Psoas muscle (tissue), 8 donors: ENCODE results near the gene FLNC. TPM values are rescaled to one million over a fixed set of nuclear protein-coding genes. Genes with fewer than 3 reads are reported as not detected.

Experiments used
- ATAC-seq, 4 donors: fragments of 200-7000 bp; cut with Tn5 transposase; one replicate each; pipeline ENCODE4 v1.9.1; 2020; ENCODE audit warnings: moderate library complexity in 3 of 4, mild to moderate bottlenecking in 2 of 4
- DNase-seq, 2 donors: peaks; one replicate each; pipeline ENCODE4 v3.0.0-alpha.2; 2020
- H3K27ac ChIP-seq: fragments of 200-600 bp; one replicate; pipeline ENCODE4 v1.8.0; 2022
- H3K27me3 ChIP-seq, 3 donors: fragments of 200-600 bp in 1 of 3; one replicate each; pipeline versions ENCODE4 v1.6.1 to v1.8.0; 2013 to 2022; ENCODE audit warnings: low read length in 2 of 3, mild to moderate bottlenecking in 2 of 3, moderate library complexity in 1 of 3; ENCODE audit not compliant: insufficient read depth in 3 of 3
- H3K36me3 ChIP-seq, 2 donors: fragments of 200-600 bp in 1 of 2; one replicate each; pipeline versions ENCODE4 v1.6.1 to v1.8.0; 2013 to 2022; ENCODE audit warnings: low read depth in 1 of 2, mild to moderate bottlenecking in 1 of 2, moderate library complexity in 1 of 2; ENCODE audit not compliant: insufficient read depth in 1 of 2
- H3K4me1 ChIP-seq: fragments of 200-600 bp; one replicate; pipeline ENCODE4 v1.8.0; 2022
- H3K4me3 ChIP-seq: fragments of 200-600 bp; one replicate; pipeline ENCODE4 v1.8.0; 2022; ENCODE audit warnings: mild to moderate bottlenecking
- H3K9me3 ChIP-seq: fragments of 200-600 bp; one replicate; pipeline ENCODE4 v1.8.0; 2022
- CTCF ChIP-seq: fragments of 200-600 bp; IDR thresholded peaks from one replicate; pipeline ENCODE4 v1.8.0; 2022; ENCODE audit warnings: antibody characterized with exemption
- WGBS, 3 donors: extraction: QIAGEN DNeasy Blood & Tissue Kit; methylation state at CpG; one replicate each; pipeline versions ENCODE4 v1.1.6 to v1.1.7; 2013; 5-methylcytosine and 5-hydroxymethylcytosine counted together
- intact Hi-C, 2 donors: fragments of 100-400 bp; cut with DNase I; formaldehyde crosslinking; loops; one replicate each; pipeline versions ENCODE4 v1.11.0 to v1.14.2; 2022
- polyA plus RNA-seq, 3 donors: library from polyadenylated mRNA; stranded (reverse); fragments of 200-250 nt; gene quantifications; one replicate each; pipeline ENCODE4 v1.2.3, GENCODE V29; 2013
- total RNA-seq, 4 donors: library from RNA; stranded (reverse); fragmentation: NEBNext Ultra II Directional in 2 of 4; extraction: Animal tissue kit (Norgen Biotek cat#: 25700) in 2 of 4; gene quantifications; one replicate each; pipeline versions ENCODE4 v1.2.1 to v1.2.4, GENCODE V29; 2021 to 2023
- donor health status: healthy with polysubstance abuse.
- donor health status: DM: no; HTN: no; CAD: no; lungs with moderate emphysema.
- donor health status: Bipolar disorder and iron deficiency.
- donor health status: healthy.
- donor health status: DM: yes; HTN: yes; CAD: no.
- donor health status: DM: no; HTN: no; CAD: no.
- donor health status: DM: no; HTN: no; CAD: no.
- donor health status: DM: yes; HTN: yes; CAD: no.

FLNC gene
- total and polyA plus RNA-seq, 7 donors: 1,080 to 6,311 (median 4,011) TPM

- intact Hi-C loops: no loop called here
- no peaks in the 10 kb centered on the region for H3K9me3 ChIP-seq
- peaks cover 25% of the 10 kb centered on the region for H3K4me1 ChIP-seq
- no peaks in the 10 kb centered on the region for H3K27me3 ChIP-seq
- TF ChIP-seq CTCF: no peak
- peaks cover 0 to 18% of the 10 kb centered on the region in 2 donors for H3K36me3 ChIP-seq
- H3K27ac ChIP-seq: no peak overlapping the region
- H3K4me3 ChIP-seq: no peak overlapping the region
- ATAC-seq (no peak), DNase-seq (no peak)
- 79 to 86% (median 84%) methylated on average over 3 of the region's 3 CpGs for WGBS, 3 donors
Measured at GRCh38 chr7:128809363-128809762, 20.8 kb upstream of the FLNC start.

GRCh38 chr7:128810473-128810872 is 19.7 kb upstream of the FLNC start:
- intact Hi-C loops: no loop called here
- H3K9me3 ChIP-seq: no peaks in the 10 kb centered on the region
- 83 to 95% (median 85%) methylated on average over 2 of the region's 2 CpGs for WGBS, 3 donors
- no peak overlapping the region for H3K4me3 ChIP-seq
- no peak for TF ChIP-seq CTCF
- ATAC-seq: no peak
- peaks cover 25% of the 10 kb centered on the region for H3K4me1 ChIP-seq
- no peaks in the 10 kb centered on the region for H3K27me3 ChIP-seq
- peaks cover 0 to 12% of the 10 kb centered on the region in 2 donors for H3K36me3 ChIP-seq
- no peak for DNase-seq
- no peak overlapping the region for H3K27ac ChIP-seq

- Histone ChIP-seq H3K27ac (no peak overlapping the region), H3K36me3 (peaks cover 0 to 6% of the 10 kb centered on the region in 2 donors), H3K4me1 (peaks cover 25% of the 10 kb centered on the region), H3K27me3 (no peaks in the 10 kb centered on the region), H3K9me3 (no peaks in the 10 kb centered on the region), H3K4me3 (no peak overlapping the region)
- ATAC-seq (peak in 2 of 4 donors; percentile 32 to 58), DNase-seq (no peak)
- WGBS, 3 donors: 46 to 87% (median 64%) methylated on average over 3 of the region's 3 CpGs
- TF ChIP-seq CTCF: no peak
- intact Hi-C loops: no loop called here
Measured at GRCh38 chr7:128810997-128811396, 19.2 kb upstream of the FLNC start.

- peaks cover 25% of the 10 kb centered on the region for H3K4me1 ChIP-seq
- ATAC-seq: peak in 2 of 4 donors; percentile 17 to 59
- no peak overlapping the region for H3K4me3 ChIP-seq
- TF ChIP-seq CTCF: no peak
- no peak for DNase-seq
- no peaks in the 10 kb centered on the region for H3K9me3 ChIP-seq
- H3K36me3 ChIP-seq: no peaks in the 10 kb centered on the region
- no peak overlapping the region for H3K27ac ChIP-seq
- intact Hi-C loops: no loop called here
- WGBS, 3 donors: 88 to 95% (median 88%) methylated on average over 11 of the region's 11 CpGs
- H3K27me3 ChIP-seq: no peaks in the 10 kb centered on the region
Measured at GRCh38 chr7:128811631-128812430, 18.4 kb upstream of the FLNC start.
